Nucleus accumbens (tissue), 56 donors: ENCODE measurements around the gene SLC1A2.

ENCODE experiments used
- DNase-seq, 56 donors: peaks; one replicate each; lab custom pipeline; 2025; lab: John Stamatoyannopoulos, UW

SLC1A2 gene

GRCh38 chr11:35255514-35255913 lies 163.8 kb downstream of the SLC1A2 start:
- DNase-seq, result no peak

GRCh38 chr11:35253237-35253636 lies 166.1 kb downstream of the SLC1A2 start:
- DNase-seq, result no peak

- no peak for DNase-seq
Observed at GRCh38 chr11:35250621-35251020, 168.7 kb downstream of the SLC1A2 start.

DNA sequence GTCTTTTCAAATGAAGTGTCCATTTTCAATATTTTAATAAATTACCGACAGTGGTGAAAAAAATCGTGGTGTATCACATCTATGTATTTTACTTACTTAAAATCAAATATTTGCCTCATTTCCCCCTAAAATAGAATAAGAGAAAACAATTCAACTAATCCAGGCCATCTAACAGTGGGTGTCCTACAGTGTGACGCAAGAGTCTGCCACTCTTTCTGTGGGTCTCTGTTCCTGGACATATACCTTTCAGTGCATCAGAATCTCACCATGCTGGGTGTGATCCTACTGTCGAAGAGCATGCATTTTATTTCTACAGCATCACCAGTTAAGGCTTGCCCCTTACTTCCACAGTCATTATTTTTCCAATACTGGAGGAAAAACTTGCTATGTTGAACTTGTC lies 169.2 kb downstream of the SLC1A2 start:
- no peak for DNase-seq

DNA sequence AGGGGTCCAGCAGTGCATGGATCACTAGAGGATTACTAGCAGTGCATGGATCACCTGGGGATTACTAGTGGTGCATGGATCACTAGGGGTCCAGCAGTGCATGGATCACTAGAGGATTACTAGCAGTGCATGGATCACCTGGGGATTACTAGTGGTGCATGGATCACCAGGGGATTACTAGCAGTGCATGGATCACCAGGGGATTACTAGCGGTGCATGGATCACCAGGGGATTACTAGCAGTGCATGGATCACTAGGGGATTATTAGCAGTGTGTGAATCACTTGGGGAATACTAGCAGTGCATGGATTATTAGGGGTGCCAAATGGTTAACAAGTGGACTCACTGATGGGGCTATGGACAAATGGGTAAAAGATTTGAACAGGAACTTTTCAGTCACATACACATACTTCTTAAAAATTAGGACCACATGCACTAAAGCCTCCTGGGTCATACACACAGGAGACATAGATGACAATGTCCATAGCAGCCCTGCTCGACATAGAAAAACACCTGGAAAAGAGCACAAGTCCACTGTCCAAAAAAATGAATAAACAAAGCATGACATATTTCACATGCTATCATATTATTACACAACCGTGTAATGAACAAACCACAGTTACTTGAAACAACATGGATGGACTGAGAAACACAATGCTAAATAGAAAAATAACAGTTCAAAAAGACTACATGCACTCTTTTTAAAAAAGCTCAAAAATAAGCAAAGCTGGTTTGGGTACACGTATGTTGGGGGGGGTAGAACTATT lies 170.6 kb downstream of the SLC1A2 start:
- no peak for DNase-seq

DNA sequence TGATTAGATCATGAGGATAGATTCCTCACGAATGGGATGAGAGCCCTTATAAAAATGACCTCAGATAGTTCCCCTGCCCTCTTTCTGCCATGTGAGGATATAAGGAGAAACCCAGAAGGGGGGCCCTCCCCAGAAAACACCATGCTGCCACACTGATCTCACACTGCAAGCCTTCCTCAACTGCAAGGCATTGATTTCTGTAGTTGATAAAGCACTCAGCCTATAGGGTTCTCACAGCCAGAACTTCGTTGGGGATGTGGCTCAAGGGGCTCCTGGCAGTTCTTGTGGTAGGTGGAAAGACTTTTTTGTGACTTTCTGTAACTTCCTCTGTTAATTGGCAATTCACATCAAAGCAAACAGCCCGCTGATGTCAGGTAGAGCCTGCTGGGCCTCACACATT lies 171.5 kb downstream of the SLC1A2 start:
- no peak for DNase-seq

DNA sequence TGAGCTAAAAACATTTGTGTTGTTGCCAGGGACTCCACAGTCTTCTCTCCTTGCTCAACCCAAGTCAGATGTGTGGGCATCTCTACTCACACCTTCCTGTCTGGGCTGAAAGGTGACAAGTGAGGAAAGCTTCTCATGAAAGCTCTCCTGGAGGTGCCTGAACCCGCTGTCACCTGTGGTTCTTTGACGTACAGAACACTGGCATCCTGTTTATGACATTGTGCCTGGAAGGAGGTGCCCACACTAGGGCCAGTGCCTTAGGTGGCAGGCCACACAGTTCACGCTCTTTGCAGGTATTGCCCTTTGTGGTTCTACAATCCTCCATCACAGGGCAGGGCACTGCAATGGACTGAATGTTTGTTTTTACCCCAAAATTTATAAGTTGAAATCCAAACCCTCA lies 171.9 kb downstream of the SLC1A2 start:
- DNase-seq, result no peak

DNA sequence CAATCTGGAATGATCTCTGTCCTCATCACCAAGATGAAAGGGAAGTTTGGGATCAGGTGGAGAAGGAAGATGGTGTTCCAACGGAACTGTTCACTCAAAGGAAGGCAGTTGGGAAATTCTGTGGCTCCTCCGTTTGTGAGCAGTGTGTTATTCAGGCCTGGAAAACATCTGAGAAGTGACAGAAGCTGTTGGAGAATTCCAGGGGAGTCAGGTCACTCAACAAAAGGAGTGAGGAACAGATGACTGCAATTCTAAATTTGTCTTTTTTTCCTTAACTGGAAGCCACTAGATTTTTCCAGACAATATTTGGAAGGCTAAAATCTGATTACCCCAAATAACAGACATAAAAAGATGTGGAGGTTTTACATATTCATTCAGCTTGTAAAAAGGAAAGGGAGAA lies 172.6 kb downstream of the SLC1A2 start:
- no peak for DNase-seq

DNA sequence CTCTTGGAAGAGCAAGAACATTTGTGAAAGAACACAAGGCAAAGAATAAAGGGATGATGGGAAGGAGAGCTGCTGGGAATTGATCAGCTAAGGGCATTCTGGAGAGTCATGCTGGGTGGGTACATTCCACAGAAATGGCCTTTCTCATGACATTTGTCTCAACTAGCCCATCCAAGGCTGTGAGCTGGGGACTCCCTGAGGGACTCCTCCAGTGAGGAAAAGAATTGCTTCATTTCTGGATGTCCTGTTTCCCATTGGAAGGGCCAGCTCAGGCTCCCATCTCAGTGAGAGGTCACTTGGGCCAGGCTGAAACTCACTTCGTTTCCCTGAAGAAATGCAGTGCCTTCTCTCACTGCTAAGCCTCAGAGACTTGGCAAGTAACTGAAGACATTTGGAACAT lies 173.6 kb downstream of the SLC1A2 start:
- no peak for DNase-seq

- DNase-seq, result no peak
Observed at GRCh38 chr11:35245056-35245455, 174.3 kb downstream of the SLC1A2 start.

GRCh38 chr11:35243774-35244173 lies 175.6 kb downstream of the SLC1A2 start:
- no peak for DNase-seq

- DNase-seq, result no peak
Observed at GRCh38 chr11:35242412-35243242, 176.7 kb downstream of the SLC1A2 start.

DNA sequence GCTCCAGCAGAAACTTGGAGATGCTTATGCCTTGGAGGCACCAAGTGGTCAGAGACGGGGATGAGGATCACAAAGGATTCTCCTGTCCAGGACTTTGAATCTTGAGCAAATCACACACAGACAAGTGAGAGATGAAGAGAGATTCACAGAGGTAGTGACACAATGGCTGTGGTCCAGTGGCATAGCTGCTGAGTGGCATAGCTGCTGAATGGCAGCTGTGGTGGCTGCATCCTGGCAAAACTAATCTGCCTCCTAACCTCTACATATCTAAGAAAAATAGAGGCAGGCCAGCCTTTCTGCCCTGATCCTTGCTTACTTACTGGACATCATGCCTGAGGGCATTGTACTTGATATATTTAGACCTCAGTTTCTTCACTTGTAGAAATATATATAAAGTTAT lies 177.8 kb downstream of the SLC1A2 start:
- DNase-seq, result no peak

- DNase-seq, result no peak
Observed at GRCh38 chr11:35241083-35241482, 178.3 kb downstream of the SLC1A2 start.

- no peak for DNase-seq
Observed at GRCh38 chr11:35239471-35240075, 179.8 kb downstream of the SLC1A2 start.

DNA sequence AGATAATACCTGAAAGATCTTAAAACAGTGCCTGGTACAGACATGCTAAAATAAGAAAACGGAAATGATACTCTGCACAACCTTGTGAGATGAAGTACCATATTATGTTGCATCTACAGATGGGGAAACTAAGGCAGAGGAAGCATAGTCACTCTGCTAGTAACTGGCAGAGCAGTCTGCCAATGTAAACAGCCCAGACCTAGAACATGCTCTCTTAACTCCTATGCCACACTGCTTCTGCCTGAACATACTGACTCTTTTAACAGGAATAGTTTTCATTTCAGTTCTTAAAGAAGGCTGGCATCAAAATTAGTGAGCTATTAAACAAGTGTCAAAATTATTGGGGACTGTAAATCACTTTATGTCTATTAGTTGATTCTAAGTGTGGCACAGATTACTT lies 180.5 kb downstream of the SLC1A2 start:
- no peak for DNase-seq

- DNase-seq, result peak in 26 of 56 donors; percentile 1 to 44 (median 14)
Observed at GRCh38 chr11:35237860-35238715, 181.3 kb downstream of the SLC1A2 start.

- no peak for DNase-seq
Observed at GRCh38 chr11:35237351-35237750, 182.0 kb downstream of the SLC1A2 start.

DNA sequence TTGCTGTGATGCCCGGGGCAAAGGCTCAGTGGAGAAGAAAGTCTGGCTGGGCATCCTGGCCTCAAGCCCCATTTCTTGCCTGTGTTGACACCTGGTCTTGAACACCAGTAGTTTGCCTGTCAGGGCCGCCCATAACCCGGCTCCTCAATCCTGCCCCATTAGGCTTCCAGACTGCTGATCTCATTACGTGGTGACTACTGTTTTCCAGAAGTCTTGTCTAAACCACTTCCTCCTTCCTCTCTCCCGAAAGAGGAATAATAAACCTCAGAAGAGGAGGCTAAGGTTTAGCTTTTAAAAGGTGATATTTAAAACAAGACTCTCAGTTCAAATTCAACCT lies 182.7 kb downstream of the SLC1A2 start:
- DNase-seq, result no peak

DNA sequence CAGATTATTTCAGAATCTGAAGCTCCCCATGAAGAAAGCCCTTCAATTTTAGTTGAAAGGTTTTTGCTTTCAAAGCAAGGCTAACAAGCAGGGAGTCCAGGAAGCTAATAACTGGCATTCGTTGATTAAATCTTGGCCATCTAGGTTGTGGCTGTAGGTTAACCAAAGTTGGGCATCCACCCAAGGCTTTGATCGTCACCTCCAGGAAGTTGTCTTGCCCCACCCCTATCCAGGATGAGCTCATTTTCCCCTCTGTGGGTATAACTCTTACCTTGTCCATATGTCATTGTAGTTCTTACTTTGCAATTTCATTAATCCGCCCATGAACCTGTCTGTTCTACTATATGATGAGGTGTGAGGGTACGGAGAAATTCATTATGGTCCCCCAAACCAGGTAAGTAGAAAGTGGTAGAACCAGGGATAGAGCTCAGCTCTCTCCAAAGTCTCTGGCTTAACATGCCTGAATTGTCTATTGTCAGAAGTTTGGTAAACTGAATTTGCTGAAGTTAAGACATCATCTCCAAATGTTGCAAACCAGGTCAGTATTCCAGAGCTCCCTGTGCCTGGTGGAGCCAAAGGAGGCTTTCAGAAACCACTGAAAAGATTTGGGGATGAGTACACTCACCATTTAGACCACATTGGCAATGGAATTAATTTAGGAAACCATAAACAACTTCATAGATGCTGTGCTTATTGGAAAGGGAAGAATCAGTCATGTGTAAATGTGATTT lies 183.3 kb downstream of the SLC1A2 start:
- DNase-seq, result no peak
